ENCODE data around the gene SLAMF6. TPM values are rescaled to one million over a fixed set of nuclear protein-coding genes. Genes with fewer than 3 reads are reported as not detected.
A peak's percentile ranks its signal among the peaks of the same experiment; 100 is the strongest.

SLAMF6 gene
- total RNA-seq (2013; cell fraction: nucleolus; rRNA removed) = 145 and 152 TPM in 2 replicates
- 44.1 and 52.5 TPM in 2 replicates for total RNA-seq (2014; rRNA removed)
- total RNA-seq (2014; rRNA removed; fragmentation: Illumina TruSeq; extraction: Trizol) = 53.7 and 55.9 TPM in 2 replicates
- total RNA-seq (2021) = 30.4 and 30.8 TPM in 2 replicates
- polyA plus RNA-seq (2011; ENCODE audit: low read depth) = 20.9 TPM
- 89.6 and 105 TPM in 2 replicates for polyA plus RNA-seq (2011; rRNA removed)
- polyA plus RNA-seq (2011; cell fraction: cytosol; rRNA removed) = 54.6 and 63.9 TPM in 2 replicates
- 36.8 and 51.5 TPM in 2 replicates for polyA plus RNA-seq (2011; cell fraction: nucleus; rRNA removed)
- 30.7 and 68.4 TPM in 2 replicates for polyA plus RNA-seq (2012)
- 72.7 and 89.7 TPM in 2 replicates for polyA plus RNA-seq (2014; fragmentation: Illumina TruSeq; extraction: Trizol)
- 10 to 100 TPM; 20.5 to 27.1 TPM for polyA plus RNA-seq (2014; fragmentation: Nextera tagmentation; extraction: Ambion mirVana)
- 32.1 and 42.5 TPM in 2 replicates for polyA plus RNA-seq (2014; rRNA removed)
- 10 to 100 TPM; 24.3 to 28.3 TPM for polyA plus RNA-seq (2016; fragmentation: Nextera tagmentation; extraction: Ambion mirVana)
- 86.4 and 92.1 TPM in 2 replicates for polyA minus RNA-seq (2011; rRNA and poly(A)+ RNA removed)
- 19.6 and 22.6 TPM in 2 replicates for polyA minus RNA-seq (2011; cell fraction: cytosol; rRNA and poly(A)+ RNA removed)
- polyA minus RNA-seq (2011; cell fraction: nucleus; rRNA and poly(A)+ RNA removed) = 19.1 and 23.9 TPM in 2 replicates
- Bru-seq, nascent RNA = percentile 93 among the genes with signal in this experiment
- BruChase-seq, experiment 1, labeled RNA remaining after a 6-hour chase = percentile 76 among the genes with signal in this experiment
- percentile 82 among the genes with signal in this experiment for BruChase-seq, experiment 2, labeled RNA remaining after a 2-hour chase
- long read RNA-seq, experiment 1, partial matches to known transcripts = 0 of 7 reads
- long read RNA-seq, experiment 1, other reads (novel, unspliced or antisense) = 1 of 7 reads
- long read RNA-seq, experiment 2, partial matches to known transcripts = 6 of 25 reads
- long read RNA-seq, experiment 2, other reads (novel, unspliced or antisense) = 11 of 25 reads

GRCh38 chr1:160522622-160523345, at the start of gene SLAMF6:
SLAMF6 (minus strand) TSS chr1:160523255; CDS start chr1:160523192, 63 bp downstream.
- CTCF ChIA-PET = interaction anchor here (0.8 to 3.6 kb wide), 19 partner anchors 8 to 436 kb away, joined by 3 to 25 read pairs (median 4); no protein-coding TSS in a partner anchor
- H3K27ac ChIP-seq (ENCODE audit: control insufficient read depth, insufficient read depth) = peak within 1 kb of the TSS; percentile 85
- SMC1A ChIA-PET (ENCODE audit: uncharacterized antibody, unreplicated experiment) = interaction anchor here (0.6 to 10.2 kb wide), 27 partner anchors 9 to 1428 kb away, joined by 3 to 178 read pairs (median 6); no protein-coding TSS in a partner anchor
- no peaks in the 10 kb centered on the region for H4K20me1 ChIP-seq (ENCODE audit: control insufficient read depth, insufficient read depth)
- peak within 1 kb of the TSS; percentile 82 for H3K9ac ChIP-seq (ENCODE audit: control insufficient read depth, insufficient read depth, low read length)
- H3K79me2 ChIP-seq (ENCODE audit: control insufficient read depth, insufficient read depth, low read length) = peaks cover 54% of the 10 kb centered on the region
- DNase-seq (ENCODE audit: low read depth, low spot score) = peak; percentile 59
- WGBS (ENCODE audit: insufficient coverage, insufficient replicate concordance, low lambda C conversion rate, missing lambda C conversion rate) = 1% methylated on average over 11 of the region's 11 CpGs
- no peaks in the 10 kb centered on the region for H3K27me3 ChIP-seq (replicated peaks in 1 of 2; ENCODE audit: control insufficient read depth in 2 of 2, insufficient read depth in 2 of 2, low read length in 1 of 2)
- BruUV-seq (replicated peaks) = TSS peak; percentile 89
- RAD21 ChIA-PET (ENCODE audit: unreplicated experiment) = interaction anchor here (0.6 to 4.5 kb wide), 14 partner anchors 12 to 703 kb away, joined by 3 to 76 read pairs (median 6); no protein-coding TSS in a partner anchor
- H3K36me3 ChIP-seq (ENCODE audit: control insufficient read depth in 2 of 2, insufficient read depth in 2 of 2, low read length in 1 of 2) = peaks cover 0 to 4% of the 10 kb centered on the region in 2 experiments; a peak in 1 of 4 replicates
- peak within 1 kb of the TSS; percentile 67 for H3K4me2 ChIP-seq (ENCODE audit: control insufficient read depth, insufficient read depth)
- H3K9me3 ChIP-seq (replicated peaks; ENCODE audit: control insufficient read depth, insufficient read depth, low read length) = peaks cover 1% of the 10 kb centered on the region; the same call in 2 of the 3 replicates
- intact Hi-C loops (cut with micrococcal nuclease; ENCODE audit: unreplicated experiment) = loop anchor here (5.0 kb wide), 1 partner anchor 70 kb away; no protein-coding TSS in a partner anchor
- no peak for FAIRE-seq
- no peaks in the 10 kb centered on the region for H3K4me1 ChIP-seq (ENCODE audit: control insufficient read depth, insufficient read depth, low read length)
- POLR2A ChIA-PET = interaction anchor here (0.5 to 3.8 kb wide), 18 partner anchors 9 to 148 kb away, joined by 3 to 34 read pairs (median 6); no protein-coding TSS in a partner anchor
- ATAC-seq = peak; percentile 78
- peak within 1 kb of the TSS; percentile 8 for H2AFZ ChIP-seq (ENCODE audit: control insufficient read depth, low read depth, low read length)
- peak within 1 kb of the TSS; percentile 77 for H3K4me3 ChIP-seq
- in situ Hi-C loops (cut with MboI) = no loop called here
- no peak for TF ChIP-seq JUND (IDR thresholded peaks at IDR 0.05; ENCODE audit: low read depth, low read length)
- TF ChIP-seq BHLHE40 (IDR thresholded peaks at IDR 0.05; ENCODE audit: borderline replicate concordance in 1 of 2, low read depth in 2 of 2, low read length in 1 of 2) = peak in 1 of 2 experiments; percentile 22; a peak in 1 of 4 replicates
- no peak for TF ChIP-seq NR2C2 (IDR thresholded peaks at IDR 0.05; ENCODE audit: borderline replicate concordance, control insufficient read depth, insufficient read length, low read depth)
- no peak for TF ChIP-seq WRNIP1 (IDR thresholded peaks at IDR 0.05; ENCODE audit: borderline replicate concordance, low read depth, low read length)
- no peak for TF ChIP-seq BMI1 (IDR thresholded peaks at IDR 0.05; ENCODE audit: borderline replicate concordance)
- no peak for TF ChIP-seq NFXL1 (IDR thresholded peaks at IDR 0.05; ENCODE audit: borderline replicate concordance)
- TF ChIP-seq, protein P1, sequence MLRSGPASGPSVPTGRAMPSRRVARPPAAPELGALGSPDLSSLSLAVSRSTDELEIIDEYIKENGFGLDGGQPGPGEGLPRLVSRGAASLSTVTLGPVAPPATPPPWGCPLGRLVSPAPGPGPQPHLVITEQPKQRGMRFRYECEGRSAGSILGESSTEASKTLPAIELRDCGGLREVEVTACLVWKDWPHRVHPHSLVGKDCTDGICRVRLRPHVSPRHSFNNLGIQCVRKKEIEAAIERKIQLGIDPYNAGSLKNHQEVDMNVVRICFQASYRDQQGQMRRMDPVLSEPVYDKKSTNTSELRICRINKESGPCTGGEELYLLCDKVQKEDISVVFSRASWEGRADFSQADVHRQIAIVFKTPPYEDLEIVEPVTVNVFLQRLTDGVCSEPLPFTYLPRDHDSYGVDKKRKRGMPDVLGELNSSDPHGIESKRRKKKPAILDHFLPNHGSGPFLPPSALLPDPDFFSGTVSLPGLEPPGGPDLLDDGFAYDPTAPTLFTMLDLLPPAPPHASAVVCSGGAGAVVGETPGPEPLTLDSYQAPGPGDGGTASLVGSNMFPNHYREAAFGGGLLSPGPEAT (IDR thresholded peaks at IDR 0.05; ENCODE audit: low read depth) = peak; percentile 18; the same call in 1 of the 2 replicates
- TF ChIP-seq ZNF274 (IDR thresholded peaks at IDR 0.05; ENCODE audit: insufficient read depth, insufficient read length) = no peak
- TF ChIP-seq CHD2 (IDR thresholded peaks at IDR 0.05; ENCODE audit: borderline replicate concordance, low read depth, low read length) = no peak
- TF ChIP-seq, protein P2, sequence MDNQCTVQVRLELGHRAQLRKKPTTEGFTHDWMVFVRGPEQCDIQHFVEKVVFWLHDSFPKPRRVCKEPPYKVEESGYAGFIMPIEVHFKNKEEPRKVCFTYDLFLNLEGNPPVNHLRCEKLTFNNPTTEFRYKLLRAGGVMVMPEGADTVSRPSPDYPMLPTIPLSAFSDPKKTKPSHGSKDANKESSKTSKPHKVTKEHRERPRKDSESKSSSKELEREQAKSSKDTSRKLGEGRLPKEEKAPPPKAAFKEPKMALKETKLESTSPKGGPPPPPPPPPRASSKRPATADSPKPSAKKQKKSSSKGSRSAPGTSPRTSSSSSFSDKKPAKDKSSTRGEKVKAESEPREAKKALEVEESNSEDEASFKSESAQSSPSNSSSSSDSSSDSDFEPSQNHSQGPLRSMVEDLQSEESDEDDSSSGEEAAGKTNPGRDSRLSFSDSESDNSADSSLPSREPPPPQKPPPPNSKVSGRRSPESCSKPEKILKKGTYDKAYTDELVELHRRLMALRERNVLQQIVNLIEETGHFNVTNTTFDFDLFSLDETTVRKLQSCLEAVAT (IDR thresholded peaks at IDR 0.05) = peak; percentile 85
- TF ChIP-seq ELK1 (IDR thresholded peaks at IDR 0.05; ENCODE audit: low read depth, low read length) = no peak
- TF ChIP-seq BACH1 (IDR thresholded peaks at IDR 0.05; ENCODE audit: borderline replicate concordance) = no peak
